Measurements from ENCODE around the gene RAD1. TPM values are rescaled to one million over a fixed set of nuclear protein-coding genes. Genes with fewer than 3 reads are reported as not detected.

RAD1 gene
- total RNA-seq, 1 experiment from 2014 or later: 33.4 TPM

DNA sequence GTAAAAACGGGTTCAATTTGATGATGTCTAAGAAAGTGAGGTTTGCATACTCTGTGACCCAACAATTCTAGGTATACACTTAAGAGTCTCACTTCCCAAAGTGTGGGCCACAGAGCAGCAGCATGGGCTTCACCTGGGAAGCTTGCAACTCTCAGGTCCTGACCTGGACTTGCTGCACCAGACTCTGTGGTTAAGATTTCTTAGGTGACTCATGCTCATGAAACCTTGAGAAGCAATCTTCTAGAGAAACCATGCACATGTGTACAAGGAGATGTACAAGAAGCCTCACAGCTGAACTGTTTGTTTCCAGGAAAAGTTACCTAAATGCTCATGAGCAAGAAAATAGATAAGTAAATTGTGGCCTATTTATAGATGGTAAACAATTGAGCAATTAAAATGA lies 44.0 kb upstream of the RAD1 start (continued):
- TF ChIP-seq, protein P1, sequence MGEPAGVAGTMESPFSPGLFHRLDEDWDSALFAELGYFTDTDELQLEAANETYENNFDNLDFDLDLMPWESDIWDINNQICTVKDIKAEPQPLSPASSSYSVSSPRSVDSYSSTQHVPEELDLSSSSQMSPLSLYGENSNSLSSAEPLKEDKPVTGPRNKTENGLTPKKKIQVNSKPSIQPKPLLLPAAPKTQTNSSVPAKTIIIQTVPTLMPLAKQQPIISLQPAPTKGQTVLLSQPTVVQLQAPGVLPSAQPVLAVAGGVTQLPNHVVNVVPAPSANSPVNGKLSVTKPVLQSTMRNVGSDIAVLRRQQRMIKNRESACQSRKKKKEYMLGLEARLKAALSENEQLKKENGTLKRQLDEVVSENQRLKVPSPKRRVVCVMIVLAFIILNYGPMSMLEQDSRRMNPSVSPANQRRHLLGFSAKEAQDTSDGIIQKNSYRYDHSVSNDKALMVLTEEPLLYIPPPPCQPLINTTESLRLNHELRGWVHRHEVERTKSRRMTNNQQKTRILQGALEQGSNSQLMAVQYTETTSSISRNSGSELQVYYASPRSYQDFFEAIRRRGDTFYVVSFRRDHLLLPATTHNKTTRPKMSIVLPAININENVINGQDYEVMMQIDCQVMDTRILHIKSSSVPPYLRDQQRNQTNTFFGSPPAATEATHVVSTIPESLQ (CRISPR knock-in tag; IDR thresholded peaks at IDR 0.05): no peak
- no peak for TF ChIP-seq GABPB1 (CRISPR knock-in tag; IDR thresholded peaks at IDR 0.05)
- TF ChIP-seq, protein P2, sequence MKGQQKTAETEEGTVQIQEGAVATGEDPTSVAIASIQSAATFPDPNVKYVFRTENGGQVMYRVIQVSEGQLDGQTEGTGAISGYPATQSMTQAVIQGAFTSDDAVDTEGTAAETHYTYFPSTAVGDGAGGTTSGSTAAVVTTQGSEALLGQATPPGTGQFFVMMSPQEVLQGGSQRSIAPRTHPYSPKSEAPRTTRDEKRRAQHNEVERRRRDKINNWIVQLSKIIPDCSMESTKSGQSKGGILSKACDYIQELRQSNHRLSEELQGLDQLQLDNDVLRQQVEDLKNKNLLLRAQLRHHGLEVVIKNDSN (CRISPR knock-in tag; IDR thresholded peaks at IDR 0.05): no peak
- TF ChIP-seq, protein P3, sequence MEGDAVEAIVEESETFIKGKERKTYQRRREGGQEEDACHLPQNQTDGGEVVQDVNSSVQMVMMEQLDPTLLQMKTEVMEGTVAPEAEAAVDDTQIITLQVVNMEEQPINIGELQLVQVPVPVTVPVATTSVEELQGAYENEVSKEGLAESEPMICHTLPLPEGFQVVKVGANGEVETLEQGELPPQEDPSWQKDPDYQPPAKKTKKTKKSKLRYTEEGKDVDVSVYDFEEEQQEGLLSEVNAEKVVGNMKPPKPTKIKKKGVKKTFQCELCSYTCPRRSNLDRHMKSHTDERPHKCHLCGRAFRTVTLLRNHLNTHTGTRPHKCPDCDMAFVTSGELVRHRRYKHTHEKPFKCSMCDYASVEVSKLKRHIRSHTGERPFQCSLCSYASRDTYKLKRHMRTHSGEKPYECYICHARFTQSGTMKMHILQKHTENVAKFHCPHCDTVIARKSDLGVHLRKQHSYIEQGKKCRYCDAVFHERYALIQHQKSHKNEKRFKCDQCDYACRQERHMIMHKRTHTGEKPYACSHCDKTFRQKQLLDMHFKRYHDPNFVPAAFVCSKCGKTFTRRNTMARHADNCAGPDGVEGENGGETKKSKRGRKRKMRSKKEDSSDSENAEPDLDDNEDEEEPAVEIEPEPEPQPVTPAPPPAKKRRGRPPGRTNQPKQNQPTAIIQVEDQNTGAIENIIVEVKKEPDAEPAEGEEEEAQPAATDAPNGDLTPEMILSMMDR (IDR thresholded peaks at IDR 0.05): no peak
- TF ChIP-seq, protein P4, sequence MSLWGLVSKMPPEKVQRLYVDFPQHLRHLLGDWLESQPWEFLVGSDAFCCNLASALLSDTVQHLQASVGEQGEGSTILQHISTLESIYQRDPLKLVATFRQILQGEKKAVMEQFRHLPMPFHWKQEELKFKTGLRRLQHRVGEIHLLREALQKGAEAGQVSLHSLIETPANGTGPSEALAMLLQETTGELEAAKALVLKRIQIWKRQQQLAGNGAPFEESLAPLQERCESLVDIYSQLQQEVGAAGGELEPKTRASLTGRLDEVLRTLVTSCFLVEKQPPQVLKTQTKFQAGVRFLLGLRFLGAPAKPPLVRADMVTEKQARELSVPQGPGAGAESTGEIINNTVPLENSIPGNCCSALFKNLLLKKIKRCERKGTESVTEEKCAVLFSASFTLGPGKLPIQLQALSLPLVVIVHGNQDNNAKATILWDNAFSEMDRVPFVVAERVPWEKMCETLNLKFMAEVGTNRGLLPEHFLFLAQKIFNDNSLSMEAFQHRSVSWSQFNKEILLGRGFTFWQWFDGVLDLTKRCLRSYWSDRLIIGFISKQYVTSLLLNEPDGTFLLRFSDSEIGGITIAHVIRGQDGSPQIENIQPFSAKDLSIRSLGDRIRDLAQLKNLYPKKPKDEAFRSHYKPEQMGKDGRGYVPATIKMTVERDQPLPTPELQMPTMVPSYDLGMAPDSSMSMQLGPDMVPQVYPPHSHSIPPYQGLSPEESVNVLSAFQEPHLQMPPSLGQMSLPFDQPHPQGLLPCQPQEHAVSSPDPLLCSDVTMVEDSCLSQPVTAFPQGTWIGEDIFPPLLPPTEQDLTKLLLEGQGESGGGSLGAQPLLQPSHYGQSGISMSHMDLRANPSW (CRISPR knock-in tag; conservative IDR thresholded peaks at IDR 0.05; ENCODE audit: low read depth): no peak

DNA sequence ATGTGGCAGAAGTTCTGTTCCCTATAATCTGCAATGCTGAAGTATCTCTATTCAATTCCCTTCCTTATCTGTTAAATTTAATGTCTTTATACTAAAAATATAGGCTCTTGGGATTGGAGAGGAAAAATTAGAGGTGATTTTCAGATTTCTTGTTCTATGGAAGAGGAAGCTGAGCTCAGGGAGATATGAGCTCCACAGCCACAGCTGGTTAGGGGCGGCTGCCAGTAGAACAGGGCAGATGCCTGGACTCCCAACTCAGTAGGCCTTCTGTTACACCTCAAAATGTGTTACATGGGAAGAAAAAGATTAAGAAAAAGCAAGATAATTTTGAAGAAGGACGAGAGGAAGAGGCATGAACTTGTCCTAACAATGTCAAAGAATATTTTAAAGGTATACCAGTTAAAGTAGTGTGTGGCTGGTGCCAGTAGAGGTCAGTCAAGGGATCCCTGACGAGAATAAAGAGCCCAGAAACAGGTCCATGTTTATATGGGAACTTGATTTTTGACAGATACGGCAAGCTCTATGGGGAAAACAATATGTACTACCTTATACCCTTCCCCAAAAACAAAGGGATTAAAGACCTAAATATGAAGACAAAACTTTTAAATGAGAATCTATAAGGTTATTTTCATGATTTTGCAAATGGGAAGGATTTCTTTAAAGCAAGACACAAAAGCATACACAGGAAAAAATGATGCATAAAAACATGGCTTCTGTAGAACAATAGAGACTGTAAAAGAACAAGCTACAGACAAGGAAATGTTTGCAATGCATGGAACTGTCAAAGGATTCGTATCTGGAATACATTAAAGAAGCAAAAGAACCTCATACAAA lies 42.8 kb upstream of the RAD1 start:
- no peak for TF ChIP-seq ZNF121 (CRISPR knock-in tag; IDR thresholded peaks at IDR 0.05)
- TF ChIP-seq, protein P5, sequence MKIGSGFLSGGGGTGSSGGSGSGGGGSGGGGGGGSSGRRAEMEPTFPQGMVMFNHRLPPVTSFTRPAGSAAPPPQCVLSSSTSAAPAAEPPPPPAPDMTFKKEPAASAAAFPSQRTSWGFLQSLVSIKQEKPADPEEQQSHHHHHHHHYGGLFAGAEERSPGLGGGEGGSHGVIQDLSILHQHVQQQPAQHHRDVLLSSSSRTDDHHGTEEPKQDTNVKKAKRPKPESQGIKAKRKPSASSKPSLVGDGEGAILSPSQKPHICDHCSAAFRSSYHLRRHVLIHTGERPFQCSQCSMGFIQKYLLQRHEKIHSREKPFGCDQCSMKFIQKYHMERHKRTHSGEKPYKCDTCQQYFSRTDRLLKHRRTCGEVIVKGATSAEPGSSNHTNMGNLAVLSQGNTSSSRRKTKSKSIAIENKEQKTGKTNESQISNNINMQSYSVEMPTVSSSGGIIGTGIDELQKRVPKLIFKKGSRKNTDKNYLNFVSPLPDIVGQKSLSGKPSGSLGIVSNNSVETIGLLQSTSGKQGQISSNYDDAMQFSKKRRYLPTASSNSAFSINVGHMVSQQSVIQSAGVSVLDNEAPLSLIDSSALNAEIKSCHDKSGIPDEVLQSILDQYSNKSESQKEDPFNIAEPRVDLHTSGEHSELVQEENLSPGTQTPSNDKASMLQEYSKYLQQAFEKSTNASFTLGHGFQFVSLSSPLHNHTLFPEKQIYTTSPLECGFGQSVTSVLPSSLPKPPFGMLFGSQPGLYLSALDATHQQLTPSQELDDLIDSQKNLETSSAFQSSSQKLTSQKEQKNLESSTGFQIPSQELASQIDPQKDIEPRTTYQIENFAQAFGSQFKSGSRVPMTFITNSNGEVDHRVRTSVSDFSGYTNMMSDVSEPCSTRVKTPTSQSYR (CRISPR knock-in tag; IDR thresholded peaks at IDR 0.05): no peak
- TF ChIP-seq JAZF1 (CRISPR knock-in tag; IDR thresholded peaks at IDR 0.05): no peak
- TF ChIP-seq PRRX2 (CRISPR knock-in tag; IDR thresholded peaks at IDR 0.05): no peak
- no peak for TF ChIP-seq HMGA2 (CRISPR knock-in tag; IDR thresholded peaks at IDR 0.05)
- TF ChIP-seq, protein P6, sequence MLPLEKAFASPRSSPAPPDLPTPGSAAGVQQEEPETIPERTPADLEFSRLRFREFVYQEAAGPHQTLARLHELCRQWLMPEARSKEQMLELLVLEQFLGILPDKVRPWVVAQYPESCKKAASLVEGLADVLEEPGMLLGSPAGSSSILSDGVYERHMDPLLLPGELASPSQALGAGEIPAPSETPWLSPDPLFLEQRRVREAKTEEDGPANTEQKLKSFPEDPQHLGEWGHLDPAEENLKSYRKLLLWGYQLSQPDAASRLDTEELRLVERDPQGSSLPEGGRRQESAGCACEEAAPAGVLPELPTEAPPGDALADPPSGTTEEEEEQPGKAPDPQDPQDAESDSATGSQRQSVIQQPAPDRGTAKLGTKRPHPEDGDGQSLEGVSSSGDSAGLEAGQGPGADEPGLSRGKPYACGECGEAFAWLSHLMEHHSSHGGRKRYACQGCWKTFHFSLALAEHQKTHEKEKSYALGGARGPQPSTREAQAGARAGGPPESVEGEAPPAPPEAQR (CRISPR knock-in tag; IDR thresholded peaks at IDR 0.05): no peak
- TF ChIP-seq, protein P7, sequence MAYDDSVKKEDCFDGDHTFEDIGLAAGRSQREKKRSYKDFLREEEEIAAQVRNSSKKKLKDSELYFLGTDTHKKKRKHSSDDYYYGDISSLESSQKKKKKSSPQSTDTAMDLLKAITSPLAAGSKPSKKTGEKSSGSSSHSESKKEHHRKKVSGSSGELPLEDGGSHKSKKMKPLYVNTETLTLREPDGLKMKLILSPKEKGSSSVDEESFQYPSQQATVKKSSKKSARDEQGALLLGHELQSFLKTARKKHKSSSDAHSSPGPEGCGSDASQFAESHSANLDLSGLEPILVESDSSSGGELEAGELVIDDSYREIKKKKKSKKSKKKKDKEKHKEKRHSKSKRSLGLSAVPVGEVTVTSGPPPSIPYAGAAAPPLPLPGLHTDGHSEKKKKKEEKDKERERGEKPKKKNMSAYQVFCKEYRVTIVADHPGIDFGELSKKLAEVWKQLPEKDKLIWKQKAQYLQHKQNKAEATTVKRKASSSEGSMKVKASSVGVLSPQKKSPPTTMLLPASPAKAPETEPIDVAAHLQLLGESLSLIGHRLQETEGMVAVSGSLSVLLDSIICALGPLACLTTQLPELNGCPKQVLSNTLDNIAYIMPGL (CRISPR knock-in tag; IDR thresholded peaks at IDR 0.05): no peak
- TF ChIP-seq, protein P8, sequence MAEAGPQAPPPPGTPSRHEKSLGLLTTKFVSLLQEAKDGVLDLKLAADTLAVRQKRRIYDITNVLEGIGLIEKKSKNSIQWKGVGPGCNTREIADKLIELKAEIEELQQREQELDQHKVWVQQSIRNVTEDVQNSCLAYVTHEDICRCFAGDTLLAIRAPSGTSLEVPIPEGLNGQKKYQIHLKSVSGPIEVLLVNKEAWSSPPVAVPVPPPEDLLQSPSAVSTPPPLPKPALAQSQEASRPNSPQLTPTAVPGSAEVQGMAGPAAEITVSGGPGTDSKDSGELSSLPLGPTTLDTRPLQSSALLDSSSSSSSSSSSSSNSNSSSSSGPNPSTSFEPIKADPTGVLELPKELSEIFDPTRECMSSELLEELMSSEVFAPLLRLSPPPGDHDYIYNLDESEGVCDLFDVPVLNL (CRISPR knock-in tag; IDR thresholded peaks at IDR 0.05; ENCODE audit: borderline replicate concordance, low read depth): no peak
- TF ChIP-seq, protein P9, sequence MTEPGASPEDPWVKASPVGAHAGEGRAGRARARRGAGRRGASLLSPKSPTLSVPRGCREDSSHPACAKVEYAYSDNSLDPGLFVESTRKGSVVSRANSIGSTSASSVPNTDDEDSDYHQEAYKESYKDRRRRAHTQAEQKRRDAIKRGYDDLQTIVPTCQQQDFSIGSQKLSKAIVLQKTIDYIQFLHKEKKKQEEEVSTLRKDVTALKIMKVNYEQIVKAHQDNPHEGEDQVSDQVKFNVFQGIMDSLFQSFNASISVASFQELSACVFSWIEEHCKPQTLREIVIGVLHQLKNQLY (CRISPR knock-in tag; IDR thresholded peaks at IDR 0.05): no peak
- TF ChIP-seq NFE2L1 (CRISPR knock-in tag; IDR thresholded peaks at IDR 0.05): no peak
- TF ChIP-seq, protein P10, sequence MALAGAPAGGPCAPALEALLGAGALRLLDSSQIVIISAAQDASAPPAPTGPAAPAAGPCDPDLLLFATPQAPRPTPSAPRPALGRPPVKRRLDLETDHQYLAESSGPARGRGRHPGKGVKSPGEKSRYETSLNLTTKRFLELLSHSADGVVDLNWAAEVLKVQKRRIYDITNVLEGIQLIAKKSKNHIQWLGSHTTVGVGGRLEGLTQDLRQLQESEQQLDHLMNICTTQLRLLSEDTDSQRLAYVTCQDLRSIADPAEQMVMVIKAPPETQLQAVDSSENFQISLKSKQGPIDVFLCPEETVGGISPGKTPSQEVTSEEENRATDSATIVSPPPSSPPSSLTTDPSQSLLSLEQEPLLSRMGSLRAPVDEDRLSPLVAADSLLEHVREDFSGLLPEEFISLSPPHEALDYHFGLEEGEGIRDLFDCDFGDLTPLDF (CRISPR knock-in tag; IDR thresholded peaks at IDR 0.05): no peak
- no peak for TF ChIP-seq CREM (CRISPR knock-in tag; IDR thresholded peaks at IDR 0.05)
- no peaks in the 10 kb centered on the region for H3K4me1 Mint-ChIP-seq
- H3K27me3 Mint-ChIP-seq (ENCODE audit: low read depth): no peaks in the 10 kb centered on the region
- ATAC-seq: peak; percentile 91
- peaks cover 24% of the 10 kb centered on the region for H3K36me3 Mint-ChIP-seq
- DNase-seq (ENCODE audit: low spot score): no peak
- no peak overlapping the region; the same call in 1 of the 2 replicates for H3K27ac Mint-ChIP-seq
- no peaks in the 10 kb centered on the region for H3K9me3 Mint-ChIP-seq
- no peak overlapping the region for H3K4me3 Mint-ChIP-seq
- ChIA-PET POLR2A (interaction anchor here (1.1 kb wide), 1 partner anchor 28 kb away, joined by 3 read pairs; no protein-coding TSS in a partner anchor), CTCF (interaction anchor here (0.5 to 3.1 kb wide), 9 partner anchors 8 to 1498 kb away, joined by 3 to 33 read pairs (median 4); partner anchors contain the start of genes BRIX1, DNAJC21 and RAD1)
